Stomach (tissue), 4 donors: ENCODE results near the gene ATRNL1.

ENCODE experiments used
- POLR2AphosphoS5 ChIP-seq, 3 donors: sonication (generic); formaldehyde crosslinking; IDR thresholded peaks; one replicate each; pipeline ENCODE4 v1.6.1; 2016; ENCODE audit warnings: antibody characterized with exemption in 3 of 3
- TF ChIP-seq, protein P1 (sequence below), 7 experiments: fragments of 450-650 bp in 4 of 7; fragments of 200-600 bp in 3 of 7; sonication (generic) in 3 of 7; IDR thresholded peaks; one replicate each; pipeline ENCODE4 v1.5.1; 2016 to 2019; ENCODE audit warnings: antibody characterized with exemption in 7 of 7, control low read depth in 2 of 7, mild to moderate bottlenecking in 1 of 7

GRCh38 chr10:115136616-115137015 lies 43.5 kb downstream of the ATRNL1 start:
- TF ChIP-seq, protein P1, sequence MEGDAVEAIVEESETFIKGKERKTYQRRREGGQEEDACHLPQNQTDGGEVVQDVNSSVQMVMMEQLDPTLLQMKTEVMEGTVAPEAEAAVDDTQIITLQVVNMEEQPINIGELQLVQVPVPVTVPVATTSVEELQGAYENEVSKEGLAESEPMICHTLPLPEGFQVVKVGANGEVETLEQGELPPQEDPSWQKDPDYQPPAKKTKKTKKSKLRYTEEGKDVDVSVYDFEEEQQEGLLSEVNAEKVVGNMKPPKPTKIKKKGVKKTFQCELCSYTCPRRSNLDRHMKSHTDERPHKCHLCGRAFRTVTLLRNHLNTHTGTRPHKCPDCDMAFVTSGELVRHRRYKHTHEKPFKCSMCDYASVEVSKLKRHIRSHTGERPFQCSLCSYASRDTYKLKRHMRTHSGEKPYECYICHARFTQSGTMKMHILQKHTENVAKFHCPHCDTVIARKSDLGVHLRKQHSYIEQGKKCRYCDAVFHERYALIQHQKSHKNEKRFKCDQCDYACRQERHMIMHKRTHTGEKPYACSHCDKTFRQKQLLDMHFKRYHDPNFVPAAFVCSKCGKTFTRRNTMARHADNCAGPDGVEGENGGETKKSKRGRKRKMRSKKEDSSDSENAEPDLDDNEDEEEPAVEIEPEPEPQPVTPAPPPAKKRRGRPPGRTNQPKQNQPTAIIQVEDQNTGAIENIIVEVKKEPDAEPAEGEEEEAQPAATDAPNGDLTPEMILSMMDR (IDR thresholded peaks at IDR 0.05) = no peak
- TF ChIP-seq POLR2AphosphoS5 (IDR thresholded peaks at IDR 0.05) = no peak
